ENCODE results near the gene CST3. TPM values are rescaled to one million over a fixed set of nuclear protein-coding genes. Genes with fewer than 3 reads are reported as not detected.

Gene CST3
- total and polyA plus RNA-seq, 10 of the 15 experiments (the other 5 are each of a cell fraction or from before 2014, with no cell fraction given), result 11.8 to 127 (median 57.8) TPM

DNA sequence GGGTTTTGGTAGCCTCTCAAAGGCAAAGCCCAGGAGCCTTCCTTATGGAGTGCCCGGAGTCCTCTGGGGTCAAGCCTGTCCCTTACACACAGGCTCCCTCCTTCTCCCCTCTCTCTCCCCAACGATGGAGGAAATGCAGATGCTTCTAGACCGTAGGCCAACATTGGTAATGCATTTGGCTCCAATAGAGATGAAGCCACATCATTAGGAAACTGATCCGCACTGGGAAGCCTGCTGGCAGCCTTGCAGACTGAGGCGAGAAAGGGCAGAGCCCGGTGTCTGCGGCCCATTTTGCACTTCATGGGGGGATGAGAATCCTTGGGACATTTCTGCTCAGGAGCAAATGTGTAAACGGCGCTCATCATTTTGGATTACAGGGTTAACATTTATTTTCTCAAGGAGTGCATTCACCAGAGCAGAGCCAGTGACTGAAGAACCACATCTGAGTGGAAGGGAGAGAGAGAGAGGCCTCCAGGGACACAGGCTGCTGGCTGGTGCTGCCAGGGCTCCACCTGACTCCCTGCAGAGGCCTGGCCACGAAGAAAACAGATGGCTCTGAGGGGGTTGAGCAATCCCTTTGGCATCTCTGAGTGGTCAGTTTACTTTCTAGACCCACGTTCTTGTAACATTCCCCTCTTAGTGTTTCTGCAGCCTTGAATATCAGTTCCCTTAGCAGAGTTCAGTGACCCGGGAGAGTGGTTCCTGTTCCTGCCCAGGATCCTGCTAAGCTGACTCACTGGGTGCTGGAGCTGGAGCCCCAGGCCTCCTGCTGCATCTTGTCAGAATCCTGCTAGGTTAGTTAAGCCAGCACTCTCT is 4.4 kb upstream of the CST3 start:
- Histone ChIP-seq H3K9ac (ENCODE audit: control insufficient read depth, insufficient read depth, low read length) (no peak overlapping the region), H3K36me3 (ENCODE audit: control insufficient read depth in 2 of 2, insufficient read depth in 2 of 2, low read length in 1 of 2) (no peaks in the 10 kb centered on the region), H3K9me3 (replicated peaks; ENCODE audit: control insufficient read depth, insufficient read depth, low read length) (no peaks in the 10 kb centered on the region; the same call in 1 of the 3 replicates), H3K79me2 (ENCODE audit: control insufficient read depth, insufficient read depth, low read length) (no peaks in the 10 kb centered on the region), H3K27ac (ENCODE audit: control insufficient read depth, insufficient read depth) (no peak overlapping the region), H4K20me1 (ENCODE audit: control insufficient read depth, insufficient read depth) (no peaks in the 10 kb centered on the region), H3K4me1 (ENCODE audit: control insufficient read depth, insufficient read depth, low read length) (peaks cover 44% of the 10 kb centered on the region), H2AFZ (ENCODE audit: control insufficient read depth, low read depth, low read length) (no peak overlapping the region; the same call in 1 of the 2 replicates), H3K4me3 (no peak overlapping the region), H3K4me2 (ENCODE audit: control insufficient read depth, insufficient read depth) (no peak overlapping the region), H3K27me3 (replicated peaks in 1 of 2; ENCODE audit: control insufficient read depth in 2 of 2, insufficient read depth in 2 of 2, low read length in 1 of 2) (no peaks in the 10 kb centered on the region)
- 63% methylated on average over 12 of the region's 12 CpGs for WGBS (ENCODE audit: insufficient coverage, insufficient replicate concordance, low lambda C conversion rate, missing lambda C conversion rate)
- DNase-seq (ENCODE audit: low read depth, low spot score) (no peak), ATAC-seq (no peak), FAIRE-seq (no peak)
- ChIA-PET CTCF (interaction anchor here (1.2 kb wide), 1 partner anchor 225 kb away, joined by 3 read pairs; no protein-coding TSS in a partner anchor), POLR2A (no interaction called here), SMC1A (ENCODE audit: uncharacterized antibody, unreplicated experiment) (no interaction called here), RAD21 (ENCODE audit: unreplicated experiment) (no interaction called here)
- TF ChIP-seq SMARCA5 (IDR thresholded peaks at IDR 0.05) (no peak), NBN (IDR thresholded peaks at IDR 0.05) (no peak), ZNF384 (IDR thresholded peaks at IDR 0.05; ENCODE audit: borderline replicate concordance, low read depth, low read length) (no peak), BHLHE40 (IDR thresholded peaks at IDR 0.05; ENCODE audit: borderline replicate concordance in 1 of 2, low read depth in 2 of 2, low read length in 1 of 2) (no peak), SIX5 (IDR thresholded peaks at IDR 0.05; ENCODE audit: low read depth, low read length, severe bottlenecking) (no peak), CREM (IDR thresholded peaks at IDR 0.05; ENCODE audit: low read depth) (no peak), CEBPB (IDR thresholded peaks at IDR 0.05; ENCODE audit: borderline replicate concordance in 1 of 2, low read depth in 2 of 2, low read length in 2 of 2) (no peak)
- TF ChIP-seq, protein P1, sequence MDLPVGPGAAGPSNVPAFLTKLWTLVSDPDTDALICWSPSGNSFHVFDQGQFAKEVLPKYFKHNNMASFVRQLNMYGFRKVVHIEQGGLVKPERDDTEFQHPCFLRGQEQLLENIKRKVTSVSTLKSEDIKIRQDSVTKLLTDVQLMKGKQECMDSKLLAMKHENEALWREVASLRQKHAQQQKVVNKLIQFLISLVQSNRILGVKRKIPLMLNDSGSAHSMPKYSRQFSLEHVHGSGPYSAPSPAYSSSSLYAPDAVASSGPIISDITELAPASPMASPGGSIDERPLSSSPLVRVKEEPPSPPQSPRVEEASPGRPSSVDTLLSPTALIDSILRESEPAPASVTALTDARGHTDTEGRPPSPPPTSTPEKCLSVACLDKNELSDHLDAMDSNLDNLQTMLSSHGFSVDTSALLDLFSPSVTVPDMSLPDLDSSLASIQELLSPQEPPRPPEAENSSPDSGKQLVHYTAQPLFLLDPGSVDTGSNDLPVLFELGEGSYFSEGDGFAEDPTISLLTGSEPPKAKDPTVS (IDR thresholded peaks at IDR 0.05; ENCODE audit: low read depth, low read length), result no peak
- TF ChIP-seq, protein P2, sequence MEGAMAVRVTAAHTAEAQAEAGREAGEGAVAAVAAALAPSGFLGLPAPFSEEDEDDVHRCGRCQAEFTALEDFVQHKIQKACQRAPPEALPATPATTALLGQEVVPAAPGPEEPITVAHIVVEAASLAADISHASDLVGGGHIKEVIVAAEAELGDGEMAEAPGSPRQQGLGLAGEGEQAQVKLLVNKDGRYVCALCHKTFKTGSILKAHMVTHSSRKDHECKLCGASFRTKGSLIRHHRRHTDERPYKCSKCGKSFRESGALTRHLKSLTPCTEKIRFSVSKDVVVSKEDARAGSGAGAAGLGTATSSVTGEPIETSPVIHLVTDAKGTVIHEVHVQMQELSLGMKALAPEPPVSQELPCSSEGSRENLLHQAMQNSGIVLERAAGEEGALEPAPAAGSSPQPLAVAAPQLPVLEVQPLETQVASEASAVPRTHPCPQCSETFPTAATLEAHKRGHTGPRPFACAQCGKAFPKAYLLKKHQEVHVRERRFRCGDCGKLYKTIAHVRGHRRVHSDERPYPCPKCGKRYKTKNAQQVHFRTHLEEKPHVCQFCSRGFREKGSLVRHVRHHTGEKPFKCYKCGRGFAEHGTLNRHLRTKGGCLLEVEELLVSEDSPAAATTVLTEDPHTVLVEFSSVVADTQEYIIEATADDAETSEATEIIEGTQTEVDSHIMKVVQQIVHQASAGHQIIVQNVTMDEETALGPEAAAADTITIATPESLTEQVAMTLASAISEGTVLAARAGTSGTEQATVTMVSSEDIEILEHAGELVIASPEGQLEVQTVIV (IDR thresholded peaks at IDR 0.05; ENCODE audit: borderline replicate concordance, partially characterized antibody), result no peak
- TF ChIP-seq, protein P3, sequence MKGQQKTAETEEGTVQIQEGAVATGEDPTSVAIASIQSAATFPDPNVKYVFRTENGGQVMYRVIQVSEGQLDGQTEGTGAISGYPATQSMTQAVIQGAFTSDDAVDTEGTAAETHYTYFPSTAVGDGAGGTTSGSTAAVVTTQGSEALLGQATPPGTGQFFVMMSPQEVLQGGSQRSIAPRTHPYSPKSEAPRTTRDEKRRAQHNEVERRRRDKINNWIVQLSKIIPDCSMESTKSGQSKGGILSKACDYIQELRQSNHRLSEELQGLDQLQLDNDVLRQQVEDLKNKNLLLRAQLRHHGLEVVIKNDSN (IDR thresholded peaks at IDR 0.05; ENCODE audit: borderline replicate concordance, extremely low read length, insufficient read depth, low read depth, low read length), result no peak
- intact Hi-C loops (cut with micrococcal nuclease; ENCODE audit: unreplicated experiment), result no loop called here
- no TSS peak for BruUV-seq (replicated peaks)
- in situ Hi-C loops (cut with MboI), result no loop called here

Data from GM12878 (cell line).